ENCODE results near the gene KSR2. TPM values are rescaled to one million over a fixed set of nuclear protein-coding genes. Genes with fewer than 3 reads are reported as not detected.

Gene KSR2
- total RNA-seq, 4 donors from 2014 or later, result under 0.01 to 0.06 (median 0.03) TPM

GRCh38 chr12:117459229-117459628 lies 509.6 kb downstream of the KSR2 start:
- no peak for DNase-seq (ENCODE audit: extremely low spot score)
- TF ChIP-seq EP300 (IDR thresholded peaks at IDR 0.05) (no peak), CTCF (IDR thresholded peaks at IDR 0.05) (no peak), POLR2A (IDR thresholded peaks at IDR 0.05; ENCODE audit: low read depth) (no peak), POLR2AphosphoS5 (IDR thresholded peaks at IDR 0.05) (no peak)
- intact Hi-C loops (cut with DNase I), result no loop called here
- Histone ChIP-seq H3K4me3 (no peak overlapping the region), H3K9me3 (peaks cover 0 to 5% (median 0%) of the 10 kb centered on the region in 4 donors), H3K27me3 (peaks cover 0 to 4% (median 0%) of the 10 kb centered on the region in 4 donors), H3K36me3 (no peaks in the 10 kb centered on the region), H3K4me1 (no peaks in the 10 kb centered on the region), H3K27ac (replicated peaks in 1 of 4) (no peak overlapping the region)
- 85% methylated on average over 1 of the region's 1 CpG for WGBS

GRCh38 chr12:117457189-117457588 lies 511.6 kb downstream of the KSR2 start:
- intact Hi-C loops (cut with DNase I), result no loop called here
- H3K9me3 ChIP-seq, result peaks cover 0 to 5% (median 0%) of the 10 kb centered on the region in 4 donors
- H3K4me3 ChIP-seq, result no peak overlapping the region
- no peaks in the 10 kb centered on the region for H3K4me1 ChIP-seq
- peaks cover 0 to 11% (median 0%) of the 10 kb centered on the region in 4 donors for H3K27me3 ChIP-seq
- WGBS, result 81% methylated on average over 3 of the region's 3 CpGs
- no peak overlapping the region for H3K27ac ChIP-seq (replicated peaks in 1 of 4)
- TF ChIP-seq POLR2A (IDR thresholded peaks at IDR 0.05; ENCODE audit: low read depth) (no peak), CTCF (IDR thresholded peaks at IDR 0.05) (no peak), EP300 (IDR thresholded peaks at IDR 0.05) (no peak), POLR2AphosphoS5 (IDR thresholded peaks at IDR 0.05) (no peak)
- no peaks in the 10 kb centered on the region for H3K36me3 ChIP-seq
- DNase-seq (ENCODE audit: extremely low spot score), result no peak

GRCh38 chr12:117456076-117456475 lies 512.7 kb downstream of the KSR2 start:
- Histone ChIP-seq H3K4me1 (no peaks in the 10 kb centered on the region), H3K9me3 (peaks cover 0 to 5% (median 0%) of the 10 kb centered on the region in 4 donors), H3K36me3 (no peaks in the 10 kb centered on the region), H3K27me3 (peaks cover 0 to 20% (median 0%) of the 10 kb centered on the region in 4 donors), H3K27ac (replicated peaks in 1 of 4) (no peak overlapping the region), H3K4me3 (no peak overlapping the region)
- intact Hi-C loops (cut with DNase I), result no loop called here
- WGBS, result 80% methylated on average over 5 of the region's 5 CpGs
- no peak for TF ChIP-seq POLR2AphosphoS5 (IDR thresholded peaks at IDR 0.05)
- no peak for DNase-seq (ENCODE audit: extremely low spot score)

- H3K27me3 ChIP-seq, result peaks cover 0 to 31% (median 0%) of the 10 kb centered on the region in 4 donors
- H3K9me3 ChIP-seq, result peaks cover 0 to 5% (median 0%) of the 10 kb centered on the region in 4 donors
- no peak for DNase-seq (ENCODE audit: extremely low spot score)
- no peaks in the 10 kb centered on the region for H3K4me1 ChIP-seq
- no peak overlapping the region for H3K27ac ChIP-seq (replicated peaks in 1 of 4)
- TF ChIP-seq CTCF (IDR thresholded peaks at IDR 0.05) (no peak), EP300 (IDR thresholded peaks at IDR 0.05) (no peak), POLR2A (IDR thresholded peaks at IDR 0.05; ENCODE audit: low read depth) (no peak), POLR2AphosphoS5 (IDR thresholded peaks at IDR 0.05) (no peak)
- WGBS, result 82% methylated on average over 4 of the region's 4 CpGs
- no peak overlapping the region for H3K4me3 ChIP-seq
- no peaks in the 10 kb centered on the region for H3K36me3 ChIP-seq
- intact Hi-C loops (cut with DNase I), result no loop called here
Observed at GRCh38 chr12:117453961-117454360, 514.8 kb downstream of the KSR2 start.

- Histone ChIP-seq H3K27ac (replicated peaks in 1 of 4) (no peak overlapping the region), H3K36me3 (no peaks in the 10 kb centered on the region), H3K9me3 (peaks cover 0 to 5% (median 0%) of the 10 kb centered on the region in 4 donors), H3K4me3 (no peak overlapping the region), H3K4me1 (no peaks in the 10 kb centered on the region), H3K27me3 (peaks cover 0 to 39% (median 0%) of the 10 kb centered on the region in 4 donors)
- DNase-seq (ENCODE audit: extremely low spot score), result no peak
- intact Hi-C loops (cut with DNase I), result no loop called here
- WGBS, result 56% methylated on average over 6 of the region's 6 CpGs
- TF ChIP-seq POLR2AphosphoS5 (IDR thresholded peaks at IDR 0.05) (no peak), CTCF (IDR thresholded peaks at IDR 0.05) (no peak), POLR2A (IDR thresholded peaks at IDR 0.05; ENCODE audit: low read depth) (no peak), EP300 (IDR thresholded peaks at IDR 0.05) (no peak)
Observed at GRCh38 chr12:117452112-117452511, 516.7 kb downstream of the KSR2 start.
